Pancreas (tissue), 10 donors: Measurements from ENCODE around the gene ELK1. TPM values are rescaled to one million over a fixed set of nuclear protein-coding genes. Genes with fewer than 3 reads are reported as not detected.

ENCODE experiments used
- ATAC-seq, 4 donors: fragments of 200-7000 bp; cut with Tn5 transposase; one replicate each; pipeline versions ENCODE4 v1.8.0 to v1.9.1; 2020; ENCODE audit warnings: mild to moderate bottlenecking in 4 of 4, moderate library complexity in 4 of 4
- DNase-seq, 6 donors: peaks; one replicate each; pipeline ENCODE4 v3.0.0-alpha.2; 2020
- FAIRE-seq: peaks from 2 replicates; lab custom pipeline; 2012; peaks lifted over from hg19 to GRCh38; lab: Jason Lieb, UNC
- H3K27ac ChIP-seq, 4 donors: fragments of 200-600 bp; sonication (generic); 1 replicate in 3 of 4; 2 replicates in 1 of 4; pipeline versions ENCODE4 v1.5.0 to v1.8.0; 2020
- H3K27me3 ChIP-seq, 4 donors: fragments of 200-600 bp; one replicate each; pipeline ENCODE4 v1.8.0; 2021
- H3K36me3 ChIP-seq, 3 donors: fragments of 200-600 bp; sonication (generic) in 1 of 3; one replicate each; pipeline versions ENCODE4 v1.5.0 to v1.8.0; 2020 to 2021
- H3K4me1 ChIP-seq, 3 donors: fragments of 200-600 bp; one replicate each; pipeline ENCODE4 v1.8.0; 2021
- H3K4me3 ChIP-seq, 4 donors: fragments of 200-600 bp; sonication (generic) in 2 of 4; one replicate each; pipeline versions ENCODE4 v1.5.0 to v1.8.0; 2020 to 2021
- H3K9me3 ChIP-seq, 4 donors: fragments of 200-600 bp; one replicate each; pipeline ENCODE4 v1.8.0; 2021
- WGBS, 2 donors: extraction: QIAGEN DNeasy Blood & Tissue Kit; methylation state at CpG; one replicate each; pipeline ENCODE4 v1.1.7; 2013; 5-methylcytosine and 5-hydroxymethylcytosine counted together
- intact Hi-C, 3 donors: fragments of 100-400 bp; cut with DNase I; formaldehyde crosslinking; loops; one replicate each; pipeline versions ENCODE4 v1.11.1 to v1.14.2; 2022
- polyA plus RNA-seq, 2 donors: library from polyadenylated mRNA; stranded (reverse); fragments of 200-250 nt; gene quantifications; one replicate each; pipeline ENCODE4 v1.2.3, GENCODE V29; 2013
- total RNA-seq, 6 donors: library from RNA; stranded (reverse); fragmentation: NEBNext Ultra II Directional in 4 of 6; extraction: Animal tissue kit (Norgen Biotek cat#: 25700) in 4 of 6; gene quantifications; one replicate each; pipeline versions ENCODE4 v1.2.1 to v1.2.4, GENCODE V29; 2021 to 2023
- TF ChIP-seq, protein P1 (sequence below), 4 donors: fragments of 200-600 bp; sonication (generic) in 3 of 4; IDR thresholded peaks; one replicate each; pipeline versions ENCODE4 v1.5.0 to v1.8.0; 2021; ENCODE audit warnings: antibody characterized with exemption in 4 of 4
- donor health status: healthy with polysubstance abuse.
- donor health status: DM: no; HTN: no; CAD: no; lungs with moderate emphysema.
- donor health status: DM: no; HTN: no; CAD: no.
- donor health status: control.
- donor health status: control.
- donor health status: Bipolar disorder and iron deficiency.
- donor health status: DM: yes; HTN: yes; CAD: no.
- donor health status: DM: no; HTN: no; CAD: no.
- donor health status: DM: no; HTN: no; CAD: no.
- donor health status: DM: yes; HTN: yes; CAD: no.

ELK1 gene
- total and polyA plus RNA-seq, 8 donors, result 5.8 to 14.6 (median 10.2) TPM

DNA sequence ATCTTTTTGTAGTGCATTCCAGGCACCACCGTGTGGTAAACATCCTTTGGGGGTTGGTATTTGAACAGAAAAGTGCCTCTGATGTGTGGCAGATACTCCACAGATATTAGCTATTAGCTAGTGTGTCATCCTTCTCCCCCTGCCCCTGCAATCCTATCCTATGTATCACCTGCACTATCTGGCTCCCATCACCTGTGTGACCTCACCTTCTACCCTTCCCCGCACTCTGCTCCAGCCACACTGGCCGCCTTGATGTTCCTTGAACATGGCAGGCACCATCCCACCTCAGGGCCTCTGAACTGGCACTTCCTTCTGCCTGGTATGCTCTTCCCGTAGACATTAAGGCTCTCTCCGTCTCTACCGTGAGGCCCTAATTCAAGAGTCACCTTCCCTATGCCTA is 3.7 kb downstream of the ELK1 start:
- Histone ChIP-seq H3K27me3 (no peaks in the 10 kb centered on the region), H3K4me1 (no peaks in the 10 kb centered on the region), H3K4me3 (no peak overlapping the region), H3K36me3 (no peaks in the 10 kb centered on the region), H3K9me3 (no peaks in the 10 kb centered on the region), H3K27ac (no peak overlapping the region)
- WGBS, 2 donors, result 73 to 82% methylated on average over 6 of the region's 6 CpGs
- intact Hi-C loops, result no loop called here
- no peak for DNase-seq
- no peak for FAIRE-seq
- TF ChIP-seq, protein P1, sequence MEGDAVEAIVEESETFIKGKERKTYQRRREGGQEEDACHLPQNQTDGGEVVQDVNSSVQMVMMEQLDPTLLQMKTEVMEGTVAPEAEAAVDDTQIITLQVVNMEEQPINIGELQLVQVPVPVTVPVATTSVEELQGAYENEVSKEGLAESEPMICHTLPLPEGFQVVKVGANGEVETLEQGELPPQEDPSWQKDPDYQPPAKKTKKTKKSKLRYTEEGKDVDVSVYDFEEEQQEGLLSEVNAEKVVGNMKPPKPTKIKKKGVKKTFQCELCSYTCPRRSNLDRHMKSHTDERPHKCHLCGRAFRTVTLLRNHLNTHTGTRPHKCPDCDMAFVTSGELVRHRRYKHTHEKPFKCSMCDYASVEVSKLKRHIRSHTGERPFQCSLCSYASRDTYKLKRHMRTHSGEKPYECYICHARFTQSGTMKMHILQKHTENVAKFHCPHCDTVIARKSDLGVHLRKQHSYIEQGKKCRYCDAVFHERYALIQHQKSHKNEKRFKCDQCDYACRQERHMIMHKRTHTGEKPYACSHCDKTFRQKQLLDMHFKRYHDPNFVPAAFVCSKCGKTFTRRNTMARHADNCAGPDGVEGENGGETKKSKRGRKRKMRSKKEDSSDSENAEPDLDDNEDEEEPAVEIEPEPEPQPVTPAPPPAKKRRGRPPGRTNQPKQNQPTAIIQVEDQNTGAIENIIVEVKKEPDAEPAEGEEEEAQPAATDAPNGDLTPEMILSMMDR (IDR thresholded peaks at IDR 0.05), result no peak
- no peak for ATAC-seq

DNA sequence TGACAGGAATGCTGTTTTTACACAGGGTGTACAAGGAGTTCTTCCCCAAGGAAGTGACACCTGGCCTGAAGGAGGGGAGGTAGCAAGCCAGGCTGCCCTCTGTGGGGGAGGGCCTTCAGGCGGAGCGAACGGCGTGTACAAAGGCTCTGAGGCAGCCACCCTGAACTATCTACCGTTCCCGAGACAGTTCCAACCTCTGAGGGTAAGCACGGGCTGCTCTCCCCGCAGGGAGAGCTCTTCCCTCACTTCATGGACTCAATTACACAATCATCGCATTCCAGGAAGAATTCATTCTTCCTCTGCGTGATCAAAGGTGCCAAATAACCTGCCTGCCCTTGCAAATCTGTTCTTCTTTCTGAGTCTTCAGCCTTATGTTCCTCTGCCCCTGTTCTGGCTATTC is 4.8 kb downstream of the ELK1 start:
- Histone ChIP-seq H3K9me3 (no peaks in the 10 kb centered on the region), H3K36me3 (peaks cover 0 to 6% (median 0%) of the 10 kb centered on the region in 3 donors), H3K27me3 (no peaks in the 10 kb centered on the region), H3K4me1 (no peaks in the 10 kb centered on the region), H3K27ac (no peak overlapping the region), H3K4me3 (no peak overlapping the region)
- TF ChIP-seq, protein P1 (IDR thresholded peaks at IDR 0.05), result no peak
- DNase-seq, result no peak
- WGBS, 2 donors, result 69 to 79% methylated on average over 10 of the region's 10 CpGs
- FAIRE-seq, result no peak
- intact Hi-C loops, result no loop called here
- ATAC-seq, result no peak

DNA sequence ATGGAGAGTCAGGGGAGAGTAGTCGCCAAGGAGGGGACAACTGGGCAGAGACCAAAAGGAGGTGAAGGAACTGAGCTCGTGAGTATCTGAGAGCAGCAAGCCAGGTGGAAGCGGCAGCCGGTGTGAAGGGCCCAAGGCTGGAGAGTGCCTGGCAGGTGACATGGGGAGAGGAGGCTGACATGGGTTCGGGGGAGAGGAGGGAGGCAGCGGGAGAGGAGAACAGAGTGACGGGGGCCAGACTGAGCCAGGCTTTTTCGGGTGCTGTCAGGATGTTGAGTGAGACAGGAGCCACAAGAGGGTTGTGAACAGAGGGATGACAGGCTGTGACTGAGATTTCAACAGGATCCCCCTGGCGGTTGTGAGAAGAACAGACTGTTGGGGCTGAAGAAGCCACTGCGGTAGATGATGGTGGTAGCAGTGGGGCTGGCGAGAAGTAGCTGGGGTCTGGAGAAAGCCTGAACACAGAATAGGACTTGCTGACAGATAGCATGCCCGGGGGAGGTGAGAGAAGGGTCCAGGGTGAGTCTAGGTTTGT is 5.7 kb downstream of the ELK1 start:
- Histone ChIP-seq H3K4me1 (no peaks in the 10 kb centered on the region), H3K27ac (no peak overlapping the region), H3K4me3 (no peak overlapping the region), H3K36me3 (peaks cover 0 to 15% (median 0%) of the 10 kb centered on the region in 3 donors), H3K27me3 (no peaks in the 10 kb centered on the region), H3K9me3 (no peaks in the 10 kb centered on the region)
- intact Hi-C loops, result no loop called here
- FAIRE-seq (no peak), ATAC-seq (peak in 3 of 4 donors; percentile 54 to 63 (median 55)), DNase-seq (no peak)
- 47 to 67% methylated on average over 12 of the region's 12 CpGs for WGBS, 2 donors
- TF ChIP-seq, protein P1 (IDR thresholded peaks at IDR 0.05), result no peak

DNA sequence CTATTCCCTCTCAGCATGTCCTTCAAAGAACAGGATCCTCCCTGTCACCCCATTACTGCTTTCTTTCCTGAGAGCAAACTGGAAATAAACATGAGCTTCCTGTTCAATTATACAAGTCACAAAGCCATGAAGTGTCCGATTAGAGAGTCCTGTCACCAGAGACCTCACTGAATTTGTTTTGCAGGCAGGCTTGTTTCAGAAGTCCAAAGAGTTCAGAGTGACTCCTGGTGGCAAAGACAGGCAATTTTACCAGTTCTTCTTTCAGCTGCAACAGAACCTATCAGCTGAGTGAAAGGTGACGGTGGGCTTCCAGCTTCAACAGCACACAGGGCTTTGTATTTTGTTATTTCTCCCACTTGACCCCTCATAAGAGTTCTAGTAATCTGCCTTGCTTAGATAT is 6.4 kb downstream of the ELK1 start:
- no peak for DNase-seq

DNA sequence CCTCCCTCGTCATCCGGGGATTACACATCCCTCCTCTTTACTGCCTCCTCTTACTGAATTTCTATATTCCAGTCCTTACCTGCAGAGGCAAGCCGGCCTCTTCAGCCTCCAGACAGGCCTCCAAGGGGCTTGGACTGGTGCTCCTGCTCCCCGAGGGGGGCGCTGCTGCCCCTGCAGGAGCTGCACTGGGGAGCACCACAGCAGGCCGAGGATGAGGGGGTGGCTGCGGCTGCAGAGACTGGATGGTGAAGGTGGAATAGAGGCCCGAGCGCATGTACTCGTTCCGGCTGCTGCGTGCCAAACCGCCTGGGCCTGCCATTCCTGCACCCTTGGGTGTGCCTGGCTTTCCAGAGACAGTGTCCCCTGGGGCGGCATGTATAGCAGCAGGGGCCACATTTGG is 11.5 kb downstream of the ELK1 start:
- TF ChIP-seq, protein P1 (IDR thresholded peaks at IDR 0.05), result no peak
- H3K36me3 ChIP-seq, result peaks cover 0 to 15% (median 0%) of the 10 kb centered on the region in 3 donors
- intact Hi-C loops, result no loop called here
- H3K27ac ChIP-seq, result no peak overlapping the region
- DNase-seq (no peak), ATAC-seq (no peak), FAIRE-seq (no peak)
- 90 to 95% methylated on average over 14 of the region's 14 CpGs for WGBS, 2 donors
- H3K9me3 ChIP-seq, result no peaks in the 10 kb centered on the region
- no peaks in the 10 kb centered on the region for H3K4me1 ChIP-seq
- no peaks in the 10 kb centered on the region for H3K27me3 ChIP-seq
- no peak overlapping the region for H3K4me3 ChIP-seq

More for the DNA sequence above, 6.4 kb downstream of the ELK1 start:
- TF ChIP-seq, protein P1 (IDR thresholded peaks at IDR 0.05), result peak in 1 of 4 donors; percentile 12
- FAIRE-seq, result no peak
- no peaks in the 10 kb centered on the region for H3K27me3 ChIP-seq
- H3K4me3 ChIP-seq, result no peak overlapping the region
- peaks cover 0 to 15% (median 0%) of the 10 kb centered on the region in 3 donors for H3K36me3 ChIP-seq
- WGBS, 2 donors, result 33 to 39% methylated on average over 2 of the region's 2 CpGs
- H3K27ac ChIP-seq, result no peak overlapping the region
- ATAC-seq, result peak in 3 of 4 donors; percentile 48 to 64 (median 62)
- H3K4me1 ChIP-seq, result no peaks in the 10 kb centered on the region
- intact Hi-C loops, result no loop called here
- H3K9me3 ChIP-seq, result no peaks in the 10 kb centered on the region
